HG03060 (cell line): ENCODE measurements around the gene CDK14.

Source experiments
- ATAC-seq: cut with Tn5 transposase; IDR thresholded peaks from one replicate; pipeline ENCODE4 v1.9.1; 2021; ENCODE audit warnings: low read depth, moderate number of reproducible peaks; ENCODE audit not compliant: unreplicated experiment

The CDK14 gene

DNA sequence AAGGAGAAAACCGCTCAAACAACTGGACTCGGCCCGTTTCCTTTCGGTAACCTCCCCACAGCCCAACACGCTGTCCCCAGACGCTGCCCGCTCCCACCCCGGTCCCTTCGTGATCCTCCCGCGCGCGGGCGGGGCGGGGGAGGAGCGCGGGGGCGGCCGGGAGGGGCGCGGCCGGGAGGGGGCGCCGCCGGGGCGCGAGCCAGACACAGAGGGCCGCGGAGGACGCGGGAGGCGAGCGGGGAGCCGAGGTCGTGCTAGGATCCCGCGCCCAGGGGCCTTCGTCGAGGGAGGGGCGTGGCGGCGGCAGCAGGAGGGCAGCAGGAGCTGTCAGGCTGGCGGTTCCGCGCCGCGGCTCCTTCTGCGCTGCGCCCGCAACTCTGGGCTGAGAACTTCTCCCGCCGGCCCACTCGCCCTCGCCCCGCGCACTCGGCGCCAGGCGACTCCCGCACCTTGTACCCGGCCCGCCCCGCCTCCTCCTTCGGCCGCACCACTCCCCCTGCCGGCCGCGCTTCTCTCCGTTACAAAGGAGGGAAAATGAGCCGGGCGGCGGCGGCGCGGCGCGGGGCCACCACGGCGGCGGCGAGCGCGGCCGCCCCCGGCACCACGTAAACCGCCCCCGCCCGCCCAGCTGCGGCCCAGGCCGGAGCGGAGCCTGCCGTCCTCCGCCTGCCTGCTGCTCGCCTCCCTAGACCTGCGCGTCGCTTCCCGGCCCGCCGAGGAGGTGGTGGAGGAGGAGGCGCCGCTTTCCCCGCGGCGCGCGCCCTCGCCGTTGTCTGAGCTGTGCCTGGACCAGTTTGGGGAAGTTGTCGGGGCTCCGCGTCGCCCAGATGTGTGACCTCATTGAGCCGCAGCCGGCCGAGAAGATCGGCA lies at the start of gene CDK14:
TSS of gene CDK14 (plus strand) at position 521 of the 870 bp plus-strand sequence. CDS start at position 828, 307 bp downstream.
- ATAC-seq = no peak

DNA sequence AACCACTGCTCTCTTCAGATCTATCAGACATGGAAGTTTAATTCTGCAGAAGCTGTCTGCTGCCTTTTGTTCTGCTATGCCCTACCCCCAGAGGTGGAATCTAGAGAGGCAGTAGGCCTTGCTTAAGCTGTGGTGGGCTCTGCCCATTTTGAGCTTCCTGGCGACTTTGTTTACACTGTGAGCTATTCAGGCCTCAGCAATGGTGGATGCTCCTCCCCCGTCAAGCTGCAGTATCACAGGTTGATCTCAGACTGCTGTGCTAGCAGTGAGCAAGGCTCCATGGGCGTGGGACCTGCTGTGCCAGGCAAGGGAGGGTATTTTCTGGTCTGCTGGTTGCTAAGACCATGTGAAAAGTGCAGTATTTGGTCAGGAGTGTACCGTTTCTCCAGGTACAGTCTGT lies 45.1 kb upstream of the CDK14 start:
- ATAC-seq = no peak

DNA sequence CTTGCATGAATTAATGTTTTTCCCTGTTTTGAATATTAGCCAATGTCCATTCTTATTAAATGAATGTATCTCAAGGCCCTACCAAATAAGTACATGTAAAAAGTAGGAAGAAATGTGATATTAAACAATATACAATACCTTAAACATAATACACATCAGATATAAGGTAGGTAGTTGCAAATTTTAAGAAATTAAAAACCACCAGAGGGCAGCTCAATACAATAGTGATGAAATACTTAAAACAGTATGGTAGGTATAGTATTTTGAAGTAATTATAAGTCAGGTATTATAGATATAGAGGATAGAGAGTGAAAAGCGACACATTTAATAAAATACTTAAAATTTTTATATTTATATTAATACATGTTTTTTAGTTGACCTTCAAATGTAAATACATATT lies 43.6 kb upstream of the CDK14 start:
- no peak for ATAC-seq

DNA sequence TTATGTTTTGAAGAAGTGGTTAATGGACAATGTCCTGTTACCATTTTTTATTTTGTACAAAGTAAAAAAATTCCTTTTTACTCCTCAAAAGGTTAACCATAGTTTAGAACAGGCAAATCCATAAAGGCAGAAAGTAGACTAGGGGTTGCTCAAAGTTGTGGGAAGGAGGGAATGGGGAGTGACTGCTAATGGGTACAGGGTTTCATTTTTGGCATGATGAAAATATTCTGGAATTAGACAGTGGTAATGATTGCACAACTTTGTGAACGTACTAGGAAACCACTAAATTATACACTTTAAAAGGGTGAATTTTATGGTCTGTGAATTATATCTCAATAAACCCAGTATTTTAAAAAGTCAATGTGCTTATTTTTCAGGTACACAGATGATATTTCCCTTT lies 35.4 kb upstream of the CDK14 start:
- no peak for ATAC-seq

DNA sequence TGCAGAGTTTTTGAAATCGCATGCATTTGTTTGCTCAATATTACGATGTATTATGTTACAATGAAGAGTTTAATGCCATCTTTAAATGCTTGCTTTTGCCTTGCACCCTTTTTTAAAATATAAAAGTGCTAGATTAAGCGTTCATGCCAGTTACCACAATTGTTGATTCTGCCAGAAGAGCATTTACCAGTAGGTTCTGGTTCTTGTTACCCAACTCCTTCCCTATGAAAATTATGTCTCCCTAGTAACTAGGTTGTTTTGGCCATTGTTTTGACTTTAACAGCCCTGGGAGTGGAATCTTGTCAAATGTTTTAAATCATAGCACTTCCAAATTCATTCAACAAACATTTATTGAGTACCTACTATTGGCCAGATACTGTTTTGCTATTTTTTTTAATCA lies 32.8 kb upstream of the CDK14 start:
- ATAC-seq = no peak

GRCh38 chr7:90564455-90564854 lies 31.7 kb upstream of the CDK14 start:
- no peak for ATAC-seq

DNA sequence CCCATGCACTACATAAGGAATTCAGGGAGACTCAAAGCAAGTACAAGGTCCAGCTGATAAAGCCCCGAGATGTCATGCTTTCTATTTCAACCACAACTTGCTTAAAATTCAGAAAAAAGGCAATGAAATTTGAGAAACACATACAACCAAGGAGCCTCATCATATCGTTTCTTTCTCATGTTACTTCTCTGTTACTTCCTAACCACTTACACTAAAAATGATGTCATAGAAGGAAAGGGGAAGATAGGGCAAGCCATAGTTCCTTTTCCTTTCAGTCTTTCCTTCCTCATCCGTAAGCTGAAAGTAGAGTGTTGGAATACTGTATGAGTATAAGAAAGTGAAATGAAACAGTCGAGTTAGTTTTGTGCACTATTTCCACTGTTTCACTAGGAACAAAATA lies 27.9 kb upstream of the CDK14 start:
- ATAC-seq = no peak

- ATAC-seq = no peak
Measured at GRCh38 chr7:90569368-90569767, 26.8 kb upstream of the CDK14 start.

DNA sequence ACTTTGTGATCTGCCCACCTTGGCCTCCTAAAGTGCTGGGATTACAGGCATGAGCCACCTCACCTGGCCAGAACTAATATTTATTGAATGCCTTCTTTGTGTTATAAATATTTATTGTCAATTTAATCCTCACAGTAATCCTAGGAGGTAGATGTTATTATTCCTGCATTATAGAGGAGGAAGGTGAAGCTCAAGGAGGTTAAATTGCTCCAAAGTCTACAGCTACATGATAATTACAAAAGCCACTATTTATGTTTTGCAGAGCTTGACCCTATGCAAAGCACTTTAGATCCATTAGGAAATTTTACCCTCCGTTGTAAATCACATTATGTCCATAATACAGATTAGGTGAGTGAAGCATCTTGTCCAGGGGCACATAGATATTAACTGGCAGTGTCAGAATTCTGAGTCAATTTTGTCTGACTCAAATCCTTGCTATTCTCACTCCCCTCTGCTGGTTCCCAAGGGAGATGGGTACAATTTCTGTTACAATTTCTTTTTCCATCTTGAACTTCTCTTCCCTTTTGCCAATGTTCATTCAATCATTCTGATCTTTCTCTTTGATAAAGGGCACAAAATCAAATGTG lies 25.7 kb upstream of the CDK14 start:
- ATAC-seq = no peak

- ATAC-seq = no peak
Measured at GRCh38 chr7:90574146-90574819, 21.8 kb upstream of the CDK14 start.

DNA sequence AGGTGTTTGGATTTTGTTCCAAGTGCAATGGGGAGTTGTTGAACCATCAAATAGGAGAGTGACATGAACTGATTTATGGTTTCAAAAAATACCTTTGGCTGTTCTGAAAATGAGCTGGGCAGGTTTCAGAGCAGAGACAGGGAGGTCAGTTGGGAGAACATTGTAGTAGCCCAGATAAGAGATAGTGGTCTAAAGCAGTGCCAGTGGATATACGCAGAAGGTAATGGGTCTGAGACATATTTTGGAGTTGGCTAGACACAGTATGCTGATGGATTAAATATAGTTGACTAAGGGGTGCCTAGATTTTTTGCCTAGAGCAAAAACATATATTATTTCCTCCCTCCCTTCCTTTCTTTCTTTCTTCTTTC lies 21.3 kb upstream of the CDK14 start:
- no peak for ATAC-seq

DNA sequence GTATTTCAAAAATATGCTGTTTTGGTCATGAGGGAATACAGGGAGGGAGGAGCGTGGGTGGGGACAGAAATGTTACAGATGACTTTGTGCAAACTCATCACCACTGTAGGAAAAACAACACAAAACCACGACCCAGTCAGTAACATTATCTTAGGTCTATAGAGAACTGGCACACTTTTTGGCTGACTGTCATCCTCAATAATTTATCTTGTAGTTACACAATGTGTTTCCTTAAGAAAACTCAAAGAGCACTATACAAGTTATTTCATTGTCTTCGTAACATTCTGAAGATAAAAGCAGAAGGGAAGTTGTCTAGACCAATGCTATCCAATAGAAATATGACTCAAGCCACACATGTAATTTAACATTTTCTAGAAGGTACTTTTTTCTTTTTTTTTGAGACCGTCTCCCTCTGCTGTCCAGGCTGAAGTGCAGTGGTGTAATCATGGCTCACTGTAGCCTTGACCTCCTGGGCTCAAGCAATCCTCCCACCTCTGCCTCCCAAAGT lies 16.9 kb upstream of the CDK14 start:
- ATAC-seq = no peak

GRCh38 chr7:90580051-90580450 lies 16.1 kb upstream of the CDK14 start:
- no peak for ATAC-seq

DNA sequence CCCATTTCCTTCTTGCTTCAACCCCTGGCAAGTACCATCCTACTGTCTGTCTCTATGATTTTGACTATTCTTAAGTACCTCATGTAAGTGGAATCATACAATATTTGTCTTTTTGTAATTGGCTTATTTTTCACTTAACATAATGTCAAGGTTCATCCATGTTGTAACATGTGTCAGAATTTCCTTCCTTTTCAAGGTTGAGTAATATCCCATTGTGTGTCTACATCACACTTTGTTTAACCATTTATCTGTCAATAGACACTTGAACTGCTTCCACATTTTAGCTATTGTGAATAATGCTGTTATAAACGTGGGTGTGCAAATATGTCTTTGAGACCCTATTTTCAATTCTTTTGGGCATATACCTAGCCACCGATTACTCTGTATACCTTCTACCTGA lies 14.0 kb upstream of the CDK14 start:
- no peak for ATAC-seq

DNA sequence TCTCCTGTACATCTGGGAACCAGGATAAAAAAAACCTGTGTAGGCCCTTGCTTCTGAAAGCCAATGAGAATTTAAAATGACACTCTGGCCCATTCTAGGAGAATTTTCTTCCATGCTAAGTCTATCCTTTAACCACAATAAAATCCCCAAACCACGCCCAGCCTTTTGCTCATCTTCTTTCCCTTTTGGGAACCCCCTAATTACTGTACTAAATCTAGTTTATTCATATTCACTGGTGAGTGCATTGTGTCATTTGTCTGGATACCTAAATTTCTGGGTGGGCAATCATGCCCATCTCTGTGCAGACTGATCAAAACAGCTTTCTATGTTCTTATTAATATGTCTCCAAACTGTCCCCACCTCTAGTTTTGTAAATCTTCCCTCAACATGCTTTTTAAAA lies 11.7 kb upstream of the CDK14 start:
- ATAC-seq = no peak

DNA sequence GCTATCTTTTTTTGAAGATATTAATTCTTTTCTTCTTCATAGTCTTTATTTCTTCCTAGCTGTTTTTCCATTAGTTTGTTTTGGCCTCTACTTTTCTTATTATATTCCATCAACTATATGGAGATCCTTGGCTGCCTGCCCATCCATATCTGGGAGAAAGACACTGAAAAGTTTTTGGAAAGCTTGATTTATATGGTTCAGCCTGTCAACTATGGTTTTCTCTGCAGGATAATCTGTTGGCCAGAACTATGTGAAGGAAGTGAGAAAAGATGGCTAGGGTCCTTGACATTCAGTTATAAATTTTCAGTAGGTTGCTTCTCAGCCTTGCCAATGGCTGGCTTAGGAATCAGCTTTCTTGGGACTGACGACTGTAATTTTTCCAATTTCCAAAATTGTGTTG lies 10.0 kb upstream of the CDK14 start:
- no peak for ATAC-seq

- no peak for ATAC-seq
Measured at GRCh38 chr7:90587766-90588165, 8.4 kb upstream of the CDK14 start.

DNA sequence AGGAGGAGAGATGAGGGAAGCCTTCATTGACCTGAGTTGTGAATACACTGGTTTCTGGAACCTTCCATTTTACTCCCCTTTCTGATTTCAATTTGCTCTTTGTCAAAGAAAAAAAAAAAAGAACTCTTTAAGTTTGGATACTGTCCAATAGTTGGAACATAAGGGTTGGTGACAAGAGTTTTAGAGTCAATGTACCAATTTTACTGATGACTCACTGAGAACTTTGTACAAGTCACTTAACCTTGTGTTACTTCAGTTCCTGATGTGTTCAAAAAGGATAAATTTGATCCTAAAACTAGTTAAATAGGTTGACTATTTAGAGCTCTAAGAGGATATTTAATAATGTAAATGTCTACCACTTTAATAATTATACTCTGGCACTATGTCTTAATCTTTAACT lies 4.1 kb upstream of the CDK14 start:
- no peak for ATAC-seq

GRCh38 chr7:90593205-90593604 lies 2.9 kb upstream of the CDK14 start:
- ATAC-seq = no peak

GRCh38 chr7:90594751-90595317 lies 1.3 kb upstream of the CDK14 start:
- ATAC-seq = no peak

DNA sequence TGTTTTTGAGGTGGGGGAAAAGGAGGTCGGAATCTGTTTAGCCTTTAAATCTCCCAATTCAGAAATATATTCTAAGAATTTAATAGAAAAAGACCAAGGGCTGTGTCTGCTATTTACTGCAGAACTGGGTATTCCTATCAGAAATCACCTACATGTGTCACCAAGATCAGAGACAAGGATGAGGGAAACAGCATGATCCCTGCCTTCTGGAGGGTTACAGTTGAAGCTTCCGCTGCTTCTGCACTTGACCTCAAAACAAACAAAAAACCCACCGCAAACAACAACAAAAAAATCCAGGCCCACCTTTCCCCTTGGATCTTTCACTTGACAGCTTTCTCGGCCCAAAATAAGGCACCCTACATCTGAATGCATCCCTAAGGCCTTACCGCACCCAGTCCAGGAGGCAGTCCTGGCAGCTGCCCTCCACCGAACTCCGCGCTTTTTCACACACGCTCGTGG lies 750 bp upstream of the CDK14 start:
- ATAC-seq = no peak
